Stimulated activated CD8-positive, alpha-beta memory T cell treated with anti-CD3 and anti-CD28 coated beads, Interleukin-4, amount 100 ng/mL, for 1 hour (primary cell): ENCODE data around the gene ARHGEF7.
"Not testable (repeated sequence)": the region's sequence is repeated elsewhere in the genome, so short reads cannot be mapped to it uniquely, and the experiment has no call there.

Source experiments
- DNase-seq, 2 donors: peaks; one replicate each; pipeline ENCODE4 v3.0.0-alpha.2; 2020; ENCODE audit warnings: low read depth in 2 of 2, low spot score in 1 of 2

The ARHGEF7 gene

GRCh38 chr13:111251646-111252445, 136.7 kb downstream of the ARHGEF7 start:
- DNase-seq = no peak

- DNase-seq = no peak
These were observed 137.6 kb downstream of the ARHGEF7 start for GRCh38 chr13:111252446-111253364.

GRCh38 chr13:111253365-111253872, 138.3 kb downstream of the ARHGEF7 start:
- DNase-seq = no peak

GRCh38 chr13:111255228-111255790, 140.2 kb downstream of the ARHGEF7 start:
- no peak for DNase-seq

- DNase-seq = no peak
These were observed 141.3 kb downstream of the ARHGEF7 start for GRCh38 chr13:111256458-111256857.

- no peak for DNase-seq
These were observed 141.8 kb downstream of the ARHGEF7 start for GRCh38 chr13:111256946-111257345.

- not testable (repeated sequence) for DNase-seq
These were observed 142.8 kb downstream of the ARHGEF7 start for GRCh38 chr13:111257899-111258298.

GRCh38 chr13:111258637-111259036, 143.5 kb downstream of the ARHGEF7 start:
- no peak for DNase-seq

- no peak for DNase-seq
These were observed 143.9 kb downstream of the ARHGEF7 start for GRCh38 chr13:111259058-111259457.

GRCh38 chr13:111261326-111261725, 146.2 kb downstream of the ARHGEF7 start:
- no peak for DNase-seq

- no peak for DNase-seq
These were observed 147.2 kb downstream of the ARHGEF7 start for GRCh38 chr13:111262281-111262680.

- DNase-seq = no peak
These were observed 147.6 kb downstream of the ARHGEF7 start for GRCh38 chr13:111262715-111263114.

GRCh38 chr13:111263566-111263965, 148.5 kb downstream of the ARHGEF7 start:
- DNase-seq = no peak

- no peak for DNase-seq
These were observed 150.0 kb downstream of the ARHGEF7 start for GRCh38 chr13:111265006-111265700.

GRCh38 chr13:111265701-111266035, 150.6 kb downstream of the ARHGEF7 start:
- no peak for DNase-seq

GRCh38 chr13:111267205-111267604, 152.1 kb downstream of the ARHGEF7 start:
- no peak for DNase-seq

- no peak for DNase-seq
These were observed 152.7 kb downstream of the ARHGEF7 start for GRCh38 chr13:111267784-111268183.

- no peak for DNase-seq
These were observed 154.4 kb downstream of the ARHGEF7 start for GRCh38 chr13:111269508-111269907.

- no peak for DNase-seq
These were observed 155.0 kb downstream of the ARHGEF7 start for GRCh38 chr13:111270126-111270525.

GRCh38 chr13:111270765-111271698, 155.9 kb downstream of the ARHGEF7 start:
- DNase-seq = no peak
